GM18870 (cell line): ENCODE results near the gene DEFB128.
"Not testable (repeated sequence)": the region's sequence is repeated elsewhere in the genome, so short reads cannot be mapped to it uniquely, and the experiment has no call there.

Experiments
- ATAC-seq: cut with Tn5 transposase; IDR thresholded peaks from one replicate; pipeline ENCODE4 v1.9.1; 2021; ENCODE audit warnings: moderate library complexity; ENCODE audit not compliant: unreplicated experiment

The DEFB128 gene

DNA sequence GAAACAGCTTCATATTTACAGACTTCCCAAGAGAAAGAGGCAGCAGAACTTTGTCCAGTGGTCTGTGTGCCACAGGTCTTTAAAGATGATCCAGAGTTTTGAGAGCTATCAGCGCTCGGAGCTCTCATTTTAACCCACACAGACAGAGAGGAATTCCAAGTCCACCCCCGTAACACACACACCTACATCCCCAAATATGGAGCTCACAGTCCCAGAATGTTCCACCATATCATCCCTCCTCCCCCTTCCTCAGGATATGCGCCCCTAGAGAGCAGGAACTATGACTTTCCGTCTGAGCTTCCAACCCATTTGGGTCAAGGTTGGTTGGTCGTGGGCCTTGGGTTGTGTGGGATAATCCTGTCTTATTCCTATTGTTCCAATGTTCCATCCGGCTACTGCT, at the start of gene DEFB128:
DEFB128 (minus strand) TSS at position 101 of the 400 bp plus-strand sequence; CDS start at position 13, 88 bp downstream.
- no peak for ATAC-seq

DNA sequence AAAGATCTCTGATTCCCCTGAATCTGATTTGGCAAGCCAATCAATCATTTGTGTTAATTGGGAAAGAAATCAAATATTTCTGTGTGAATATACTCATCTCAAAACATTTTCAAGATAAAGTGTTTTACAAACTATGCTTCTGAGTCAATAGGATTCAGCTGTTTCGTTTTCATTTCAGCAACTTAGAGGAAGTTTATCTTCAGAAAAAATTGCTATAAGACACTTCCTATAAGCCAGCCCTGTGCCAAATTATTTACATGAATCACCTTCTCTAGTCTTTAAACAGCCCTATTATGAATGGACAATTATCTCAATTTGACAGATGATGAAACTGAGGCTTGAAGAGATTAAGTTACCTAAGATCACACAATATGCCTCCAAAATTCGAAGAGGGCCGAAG, 48.4 kb upstream of the DEFB128 start:
- peak; percentile 50 for ATAC-seq

DNA sequence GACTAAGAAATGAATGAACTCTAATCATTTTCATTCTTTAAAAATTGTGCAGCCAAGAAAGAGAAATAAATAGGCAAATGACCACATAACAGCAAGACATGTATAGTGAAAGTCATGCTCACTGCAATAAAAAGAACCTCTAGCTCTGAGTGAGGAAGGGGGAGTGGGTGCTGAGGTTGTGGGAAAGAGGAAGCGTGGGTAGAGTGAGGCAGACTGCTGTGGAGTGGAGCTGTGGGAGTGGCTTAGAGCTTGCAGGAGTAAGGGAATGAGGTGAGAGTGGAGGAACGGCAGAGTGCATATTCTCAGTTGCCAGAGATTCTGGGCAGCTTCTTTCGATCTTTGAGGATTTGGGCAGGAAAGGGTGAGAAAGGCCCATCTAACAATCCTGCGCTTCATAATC, 48.0 kb upstream of the DEFB128 start:
- ATAC-seq = no peak

DNA sequence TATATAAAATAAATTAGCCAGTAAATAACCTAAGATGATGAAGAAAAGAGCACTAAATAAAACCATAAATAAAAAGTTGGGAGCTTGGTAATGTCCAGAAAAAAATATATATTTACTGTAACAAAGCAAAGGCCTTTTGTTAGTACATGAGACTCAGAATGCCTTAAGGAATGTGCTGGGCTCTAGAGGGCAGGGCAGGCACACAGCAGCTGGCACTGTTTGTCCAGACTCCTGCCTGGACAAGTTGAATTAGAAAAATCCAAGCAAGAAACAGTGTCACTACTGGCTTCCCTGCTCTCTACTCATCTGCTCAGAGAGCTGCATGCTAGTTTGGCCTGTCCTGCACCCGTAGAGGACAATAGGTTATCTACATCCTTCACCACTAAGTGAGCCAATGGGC, 46.4 kb upstream of the DEFB128 start:
- ATAC-seq = no peak

DNA sequence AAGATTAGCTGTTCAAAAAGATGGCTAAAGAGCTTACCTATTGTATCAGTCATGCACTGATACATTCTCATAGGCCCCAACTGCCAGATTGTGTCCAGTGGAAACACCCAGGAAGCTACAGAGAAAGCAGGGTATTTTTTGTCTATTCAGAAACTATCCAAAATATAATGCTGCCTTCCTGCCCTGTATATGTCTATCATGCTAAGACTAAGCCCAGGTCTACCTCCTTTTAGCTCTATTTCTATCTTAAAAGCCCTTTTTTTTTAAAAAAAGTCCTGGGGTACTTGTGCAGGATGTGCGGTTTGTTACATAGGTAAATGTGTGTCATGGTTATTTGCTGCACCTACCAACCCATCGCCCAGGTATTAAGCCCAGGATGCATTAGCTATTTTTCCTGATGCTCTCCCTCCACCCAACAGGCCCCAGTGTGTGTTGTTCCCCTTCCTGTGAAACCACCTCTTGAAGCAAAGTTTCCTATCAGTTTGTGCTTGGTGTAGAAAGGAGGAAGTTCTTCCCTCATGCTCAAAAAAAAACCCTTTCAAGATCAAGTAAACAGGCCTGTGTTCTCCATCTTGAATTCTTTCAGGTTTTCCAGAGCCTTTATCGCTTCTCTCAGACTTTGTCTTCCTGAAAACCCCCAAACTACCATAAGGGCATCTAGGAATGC, 38.1 kb upstream of the DEFB128 start:
- no peak for ATAC-seq

DNA sequence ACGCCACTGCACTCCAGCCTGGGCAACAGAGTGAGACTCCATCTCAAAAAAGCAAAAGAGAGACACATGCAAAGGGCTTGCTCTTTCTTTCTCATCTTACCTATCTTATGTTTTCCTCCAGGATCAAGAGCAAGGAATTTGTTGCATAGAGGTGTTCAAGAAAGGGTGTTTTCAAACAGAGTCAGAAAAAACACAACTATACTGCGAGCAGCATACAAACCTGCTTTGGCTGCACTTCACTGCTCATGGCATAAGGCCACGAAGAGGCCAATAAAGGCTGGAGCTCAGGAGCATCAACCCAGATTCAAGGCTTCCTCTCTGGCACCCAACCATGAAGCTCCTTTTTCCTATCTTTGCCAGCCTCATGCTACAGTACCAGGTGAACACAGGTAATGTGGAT, 37.4 kb upstream of the DEFB128 start, which contains the start of gene DEFB129:
DEFB129 (plus strand) TSS at position 301 of the 400 bp plus-strand sequence; CDS start at position 332, 31 bp downstream.
- ATAC-seq = no peak

DNA sequence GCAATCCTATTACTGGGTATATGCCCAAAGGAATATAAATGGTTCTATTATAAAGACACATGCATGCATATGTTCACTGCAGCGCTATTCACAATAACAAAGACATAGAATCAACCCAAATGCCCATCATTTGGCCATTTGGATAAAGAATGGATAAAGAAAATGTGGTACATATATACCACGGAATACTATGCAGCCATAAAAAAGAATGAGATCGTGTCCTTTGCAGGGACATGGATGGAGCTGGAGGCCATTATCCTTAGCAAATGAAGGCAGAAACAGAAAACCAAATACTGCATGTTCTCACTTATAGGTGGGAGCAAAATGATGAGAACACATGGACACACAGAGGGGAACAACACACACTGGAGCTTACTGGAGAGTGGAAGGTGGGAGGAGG, 36.4 kb upstream of the DEFB128 start:
- not testable (repeated sequence) for ATAC-seq

DNA sequence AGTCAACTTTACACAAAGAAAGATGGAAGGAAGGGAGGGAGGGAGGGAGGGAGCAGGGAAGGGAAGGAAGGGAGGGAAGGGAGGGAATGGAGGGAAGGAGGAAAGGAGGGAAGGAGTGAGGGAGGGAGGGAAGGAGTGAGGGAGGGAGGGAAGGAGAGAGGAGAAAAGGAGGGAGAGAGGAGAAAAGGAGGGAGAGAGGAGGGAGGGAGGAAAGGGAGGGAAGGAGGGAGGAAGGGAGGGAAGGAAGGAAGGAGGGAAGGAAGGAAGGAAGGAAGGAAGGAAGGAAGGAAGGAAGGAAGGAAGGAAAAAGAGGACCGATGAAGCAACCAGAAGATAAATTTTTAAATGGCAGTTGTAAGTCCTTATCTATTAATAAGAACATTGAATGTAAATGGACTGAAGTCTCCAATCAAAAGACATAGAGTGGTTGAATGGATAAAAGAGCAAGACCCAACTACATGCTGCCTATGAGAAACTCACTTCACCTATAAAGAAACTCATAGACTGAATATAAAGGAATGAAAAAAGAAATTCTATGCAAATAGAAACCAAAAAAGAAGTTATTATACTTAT, 31.8 kb upstream of the DEFB128 start:
- no peak for ATAC-seq

DNA sequence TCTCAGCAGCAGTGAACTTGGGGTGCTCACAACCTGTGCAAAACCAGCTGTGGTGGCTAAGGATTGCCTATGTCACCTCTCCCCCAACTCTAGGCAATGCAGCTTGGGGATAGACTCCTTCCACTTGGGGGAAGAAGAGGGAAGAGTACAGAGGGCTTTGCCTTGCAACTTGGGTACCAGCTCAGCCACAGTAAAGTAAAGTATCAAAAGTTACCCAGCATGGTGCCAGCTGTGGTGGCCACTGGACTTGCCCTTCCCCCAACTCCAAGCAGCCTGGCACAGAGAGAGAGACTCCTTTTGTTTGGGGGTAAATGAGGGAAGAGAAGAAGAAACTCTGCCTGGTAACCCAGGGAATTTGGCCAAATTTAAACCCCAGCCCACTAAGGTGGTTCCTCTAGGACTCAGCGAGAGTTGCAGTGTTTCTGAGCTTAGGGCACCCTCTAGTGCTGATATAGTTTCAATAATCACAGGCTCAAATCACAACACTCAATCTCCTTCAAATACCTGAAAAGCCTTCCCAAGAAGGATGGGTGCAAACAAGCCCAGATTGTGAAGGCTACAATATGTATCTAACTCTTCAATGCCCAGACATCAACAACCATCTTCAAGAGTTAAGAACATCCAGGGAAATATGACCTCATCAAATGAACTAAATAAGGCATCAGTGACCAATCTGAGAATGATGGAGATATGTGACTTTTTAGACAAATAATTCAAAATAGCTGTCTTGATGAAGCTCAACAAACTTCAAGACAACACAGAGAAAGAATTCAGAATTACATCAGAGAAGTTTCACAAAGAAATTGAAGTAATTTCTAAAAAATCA, 30.0 kb upstream of the DEFB128 start:
- ATAC-seq = no peak

DNA sequence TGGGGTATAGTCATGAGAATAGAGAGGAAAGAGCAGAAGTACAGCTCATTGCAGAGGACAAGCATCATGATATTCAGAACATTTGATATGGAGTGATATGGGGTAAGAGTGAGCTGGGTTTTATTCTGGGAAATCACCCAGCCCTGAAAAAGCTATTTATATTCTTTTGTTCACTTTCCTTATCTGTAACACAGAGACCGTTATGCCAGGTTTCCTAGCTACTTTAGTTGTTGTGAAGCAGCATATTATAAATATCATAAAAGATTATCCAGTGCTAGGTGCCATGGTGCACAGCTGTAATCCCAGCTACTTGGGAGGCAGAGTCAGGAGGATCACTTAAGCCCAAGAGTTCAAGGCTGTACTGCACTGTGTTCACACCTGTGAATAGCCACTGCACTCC, 27.8 kb upstream of the DEFB128 start:
- ATAC-seq = no peak

DNA sequence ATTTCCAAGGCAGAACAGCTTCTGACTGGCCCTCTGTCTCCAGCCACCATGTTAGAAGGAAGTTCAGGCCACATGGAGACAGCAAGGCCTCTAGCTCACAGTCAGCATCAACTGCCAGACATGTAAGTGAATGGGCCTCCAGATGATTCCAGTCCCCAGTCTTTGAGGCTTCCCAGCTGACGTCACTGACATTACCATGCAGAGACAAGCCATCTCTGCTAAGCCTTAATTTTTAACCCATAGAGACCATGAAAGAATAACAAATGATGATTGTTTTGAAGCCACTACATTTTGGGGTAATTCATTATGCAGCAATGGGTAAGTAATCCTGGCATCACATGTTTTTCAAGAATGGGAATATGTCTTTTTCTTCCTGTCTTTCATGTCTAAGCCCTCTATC, 26.3 kb upstream of the DEFB128 start:
- ATAC-seq = no peak

DNA sequence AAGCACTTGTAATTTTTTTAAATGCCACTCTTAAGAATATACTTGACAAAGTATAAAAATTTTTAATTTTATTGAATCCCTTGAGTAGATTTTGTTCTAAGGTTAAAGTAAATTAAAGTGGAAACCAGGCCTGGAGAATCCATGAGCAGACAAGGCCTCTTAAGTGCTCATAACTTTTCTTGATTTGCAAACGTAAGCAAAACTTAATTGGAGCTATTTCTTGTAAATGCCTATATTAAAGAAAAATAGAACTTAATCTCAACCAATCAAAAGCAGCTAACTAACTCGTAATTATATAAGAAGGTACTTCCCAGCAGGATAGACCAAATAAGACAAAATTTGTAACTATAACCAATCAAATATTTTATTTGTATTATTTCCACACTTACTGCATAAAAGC, 24.9 kb upstream of the DEFB128 start:
- no peak for ATAC-seq

DNA sequence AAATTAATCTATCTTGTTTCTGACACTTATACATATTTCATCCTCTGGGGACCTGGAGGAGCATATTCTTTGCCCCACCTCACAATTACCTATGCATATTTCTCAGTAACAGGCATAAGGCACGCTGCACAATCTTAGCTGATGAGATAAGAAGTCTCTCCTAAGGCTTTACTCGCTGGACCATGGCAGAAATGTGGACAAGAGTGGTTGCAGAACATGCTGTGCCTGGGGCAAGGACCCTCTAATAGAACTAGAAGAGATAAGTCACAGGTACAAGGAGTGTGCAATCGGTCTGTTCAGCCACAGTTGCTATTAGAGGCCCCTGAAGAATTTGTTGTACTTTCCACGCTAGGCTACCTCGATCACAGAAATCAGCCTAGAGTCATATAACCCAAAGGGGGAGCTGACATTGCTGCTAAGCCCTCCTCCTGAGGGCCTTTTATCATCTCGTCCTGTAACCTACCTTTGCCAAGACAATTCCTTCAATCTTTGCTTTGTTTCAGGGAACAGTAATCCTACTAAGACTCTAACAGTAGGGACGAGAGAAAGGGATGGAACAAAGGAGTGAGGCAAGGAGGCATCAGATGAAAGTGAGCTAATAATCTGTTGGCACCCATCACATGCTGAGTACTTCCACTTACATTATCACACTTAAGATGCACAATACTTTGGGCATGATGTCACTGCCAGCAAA, 21.4 kb upstream of the DEFB128 start:
- no peak for ATAC-seq

DNA sequence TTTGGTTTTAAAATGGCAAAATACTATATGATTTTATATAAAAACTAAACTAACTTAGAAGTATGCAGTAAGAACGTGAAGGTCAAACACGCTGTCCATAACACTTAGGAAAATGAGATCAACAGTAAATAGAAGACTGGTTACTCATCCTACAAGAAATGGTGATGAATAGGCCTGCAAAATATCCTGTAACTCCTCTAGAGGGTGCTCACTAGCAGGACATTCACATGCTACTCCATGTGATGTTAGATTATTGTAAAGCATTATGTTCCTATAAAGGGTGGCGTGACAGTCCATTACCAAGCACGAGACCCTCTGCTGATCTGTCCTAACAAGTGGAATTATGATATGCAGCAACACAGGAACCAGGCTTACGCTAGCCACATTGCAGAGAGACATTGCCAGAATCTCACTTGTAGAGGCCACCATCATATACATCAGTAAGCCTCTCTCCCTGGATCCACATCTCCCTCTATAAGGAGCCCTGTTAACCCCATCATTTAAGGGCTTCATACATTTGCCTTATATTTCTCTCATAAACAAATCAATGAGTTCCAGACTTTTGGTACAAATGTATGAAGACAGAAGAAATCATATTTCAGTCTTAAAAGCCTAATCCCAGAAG, 19.5 kb upstream of the DEFB128 start:
- no peak for ATAC-seq

DNA sequence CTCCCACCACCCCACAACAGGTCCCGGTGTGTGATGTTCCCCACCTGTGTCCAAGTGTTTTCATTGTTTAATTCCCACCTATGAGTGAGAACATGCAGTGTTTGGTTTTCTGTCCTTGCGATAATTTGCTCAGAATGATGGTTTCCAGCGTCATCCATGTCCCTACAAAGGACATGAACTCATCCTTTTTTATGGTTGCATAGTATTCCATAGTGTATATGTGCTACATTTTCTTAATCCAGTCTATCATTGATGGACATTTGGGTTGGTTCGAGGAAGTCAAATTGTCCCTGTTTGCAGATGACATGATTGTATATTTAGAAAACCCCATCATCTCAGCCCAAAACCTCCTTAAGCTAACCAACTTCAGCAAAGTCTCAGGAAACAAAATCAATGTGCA, 14.1 kb upstream of the DEFB128 start:
- ATAC-seq = not testable (repeated sequence)

DNA sequence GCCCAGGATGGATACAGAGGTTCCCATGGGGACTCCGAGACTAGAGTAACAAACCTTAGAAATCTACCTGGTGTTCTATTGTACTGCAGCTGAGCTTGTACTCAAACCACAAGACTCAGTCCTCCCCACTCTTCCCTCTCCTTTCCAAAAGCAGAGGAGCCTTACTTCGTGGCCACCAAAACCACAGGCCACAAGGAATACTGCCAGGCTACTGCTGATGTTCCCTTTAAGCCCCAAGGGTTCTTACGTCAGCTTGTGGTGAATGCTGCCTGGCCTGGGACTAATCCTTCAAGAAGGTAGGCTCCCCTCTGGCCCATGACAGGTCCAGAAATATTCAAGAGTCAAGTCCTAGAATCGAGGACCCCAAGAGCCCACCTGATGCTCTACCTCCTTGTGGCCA, 10.5 kb upstream of the DEFB128 start:
- ATAC-seq = no peak

DNA sequence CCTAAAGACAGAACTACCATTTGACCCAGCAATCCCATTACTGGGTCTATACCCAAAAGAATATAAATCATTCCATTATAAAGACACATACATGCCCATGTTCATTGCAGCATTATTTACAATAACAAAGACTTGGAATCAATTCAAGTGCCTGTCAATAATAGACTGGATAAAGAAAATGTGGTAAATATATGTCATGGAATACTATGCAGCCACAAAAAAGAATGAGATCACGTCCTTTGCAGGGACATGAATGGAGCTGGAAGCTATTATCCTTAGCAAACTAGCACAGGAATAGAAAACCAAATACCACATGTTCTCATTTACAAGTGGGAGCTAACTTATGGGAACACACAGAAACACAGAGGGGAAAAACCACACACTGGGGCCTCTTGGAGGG, 8.7 kb upstream of the DEFB128 start:
- no peak for ATAC-seq

DNA sequence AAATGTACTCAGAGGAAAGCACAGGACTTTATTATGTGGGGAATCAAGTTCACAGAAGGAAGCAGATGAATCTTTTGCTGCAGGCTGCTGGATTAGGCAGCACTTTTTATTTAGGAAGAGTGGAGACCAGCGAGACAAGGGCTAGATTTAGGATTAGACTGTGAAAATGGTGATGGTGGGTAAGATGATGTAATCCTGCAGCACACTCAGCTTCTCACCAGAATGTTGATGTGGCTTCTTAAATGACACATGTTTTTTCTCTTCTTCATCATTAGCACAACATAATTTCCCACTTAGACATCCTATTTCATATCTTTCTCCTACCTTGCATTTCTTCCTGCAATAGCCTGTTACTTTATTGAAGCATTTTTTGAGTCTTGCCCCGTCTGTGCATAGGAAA, 1.8 kb downstream of the DEFB128 start:
- ATAC-seq = no peak

DNA sequence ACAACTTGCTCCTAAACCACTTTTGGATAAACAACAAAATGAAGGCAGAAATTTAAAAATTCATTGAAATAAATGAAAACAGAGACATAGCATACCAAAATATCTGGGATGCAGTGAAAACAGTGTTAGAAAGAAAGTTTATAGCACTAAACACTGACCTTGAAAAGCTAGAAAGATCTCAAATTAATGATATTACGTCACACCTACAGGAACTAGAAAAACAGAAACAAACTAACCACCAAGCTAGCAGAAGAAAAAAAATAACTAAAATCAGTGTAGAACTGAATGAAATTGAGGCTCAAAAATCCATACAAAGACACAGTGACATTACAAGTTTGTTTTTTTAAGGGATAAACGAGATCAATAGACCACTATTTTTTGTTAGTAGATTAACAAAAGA, 5.2 kb downstream of the DEFB128 start:
- ATAC-seq = no peak

DNA sequence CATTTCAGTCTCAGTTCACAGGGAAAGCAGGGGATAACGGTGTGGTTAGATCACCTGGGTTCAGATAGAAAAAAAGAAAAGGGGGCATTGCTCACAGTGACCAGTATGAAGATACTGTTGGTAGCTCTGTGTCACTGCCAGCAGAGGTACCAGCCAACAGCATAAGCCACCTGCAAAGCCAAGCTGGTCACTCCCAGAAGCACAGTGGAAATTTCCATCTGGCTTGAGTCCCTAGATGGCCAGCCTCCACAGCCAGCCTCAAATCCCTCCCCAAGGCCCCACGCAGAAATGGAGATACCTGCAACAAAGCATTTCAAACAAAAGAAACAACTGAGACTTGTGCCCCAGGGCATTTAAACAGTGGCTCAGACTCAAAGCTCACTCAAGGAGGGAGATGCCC, 20.6 kb downstream of the DEFB128 start:
- ATAC-seq = no peak

DNA sequence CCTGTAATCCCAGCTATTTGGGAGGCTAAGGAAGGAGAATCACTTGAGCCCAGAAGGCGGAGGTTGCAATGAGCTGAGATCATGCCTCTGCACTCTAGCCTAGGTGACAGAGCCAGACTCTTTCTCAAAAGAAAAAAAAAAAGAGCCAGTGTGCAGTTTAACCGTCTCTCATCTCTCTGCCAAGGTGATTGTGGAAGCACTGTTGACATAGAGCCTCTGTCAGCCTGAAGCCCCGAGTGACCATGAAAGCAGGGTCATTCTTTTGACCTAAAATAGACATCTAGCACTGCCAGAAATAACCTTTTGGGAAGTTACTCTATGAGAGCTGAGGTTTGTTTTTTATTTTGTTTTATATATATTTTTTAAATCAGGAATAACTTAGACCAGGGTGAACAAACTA, 24.9 kb downstream of the DEFB128 start:
- no peak for ATAC-seq
